C4-2B (cell line): ENCODE results near the gene DNAJA2.

ENCODE experiments used
- CTCF ChIP-seq: fragments of 450-650 bp; conservative IDR thresholded peaks from 2 replicates; pipeline ENCODE4 v1.5.1; 2017; ENCODE audit warnings: mild to moderate bottlenecking
- ZFX ChIP-seq: fragments of 450-650 bp; IDR thresholded peaks from 2 replicates; pipeline ENCODE4 v1.6.1; 2017

GRCh38 chr16:46996391-46996790 is 22.9 kb upstream of the DNAJA2 start:
- TF ChIP-seq CTCF, result no peak
- TF ChIP-seq ZFX, result no peak
